Activated CD8-positive, alpha-beta memory T cell treated with anti-CD3 and anti-CD28 coated beads for 36 hours (primary cell): ENCODE results near the gene KMT2E. TPM values are rescaled to one million over a fixed set of nuclear protein-coding genes. Genes with fewer than 3 reads are reported as not detected.

Source experiments
- CTCF ChIA-PET: fragments of 350-600 bp; sonication (Branson Sonifier 250); formaldehyde crosslinking; loops from one replicate; lab custom pipeline; 2021; ENCODE audit warnings: antibody characterized with exemption; lab: Charles Lee
- POLR2A ChIA-PET: fragments of 350-600 bp; sonication (Branson Sonifier 250); formaldehyde crosslinking; loops from one replicate; lab custom pipeline; 2021; ENCODE audit warnings: antibody characterized with exemption; lab: Charles Lee
- total RNA-seq, 2 experiments: library from RNA; stranded (reverse); gene quantifications; one replicate each; pipeline ENCODE4 v1.2.3, GENCODE V29; 2021

KMT2E gene
- total RNA-seq, 2 experiments from 2014 or later: 79.1 to 79.3 TPM

- CTCF ChIA-PET: no interaction called here
- POLR2A ChIA-PET: no interaction called here
Observed at GRCh38 chr7:105035349-105035748, 21.3 kb downstream of the KMT2E start.

- CTCF ChIA-PET: no interaction called here
- POLR2A ChIA-PET: no interaction called here
Observed at GRCh38 chr7:105036217-105037168, 22.5 kb downstream of the KMT2E start.

- ChIA-PET CTCF (interaction anchor here (0.9 kb wide), 1 partner anchor 12 kb away, joined by 3 read pairs; no protein-coding TSS in a partner anchor), POLR2A (no interaction called here)
Observed at GRCh38 chr7:105037319-105037718, 23.3 kb downstream of the KMT2E start.

- ChIA-PET CTCF (no interaction called here), POLR2A (no interaction called here)
Observed at GRCh38 chr7:105044449-105045070, 30.6 kb downstream of the KMT2E start.

GRCh38 chr7:105046414-105046813 is 32.4 kb downstream of the KMT2E start:
- CTCF ChIA-PET: no interaction called here
- POLR2A ChIA-PET: no interaction called here

- ChIA-PET CTCF (no interaction called here), POLR2A (no interaction called here)
Observed at GRCh38 chr7:105047932-105048331, 33.9 kb downstream of the KMT2E start.

GRCh38 chr7:105050493-105050892 is 36.5 kb downstream of the KMT2E start:
- ChIA-PET POLR2A (interaction anchor here (0.7 kb wide), 1 partner anchor 77 kb away, joined by 3 read pairs; no protein-coding TSS in a partner anchor), CTCF (interaction anchor here (1.0 kb wide), 1 partner anchor 10 kb away, joined by 3 read pairs; no protein-coding TSS in a partner anchor)

GRCh38 chr7:105050899-105051298 is 36.9 kb downstream of the KMT2E start:
- CTCF ChIA-PET: interaction anchor here (1.8 kb wide), 1 partner anchor 22 kb away, joined by 4 read pairs; no protein-coding TSS in a partner anchor
- POLR2A ChIA-PET: interaction anchor here (0.7 kb wide), 1 partner anchor 78 kb away, joined by 3 read pairs; no protein-coding TSS in a partner anchor

GRCh38 chr7:105055084-105055483 is 41.1 kb downstream of the KMT2E start:
- POLR2A ChIA-PET: no interaction called here

GRCh38 chr7:105055621-105056020 is 41.6 kb downstream of the KMT2E start:
- POLR2A ChIA-PET: no interaction called here
- CTCF ChIA-PET: interaction anchor here (0.7 kb wide), 1 partner anchor 72 kb away, joined by 3 read pairs; no protein-coding TSS in a partner anchor

More at GRCh38 chr7:105055084-105055483, 41.1 kb downstream of the KMT2E start:
- CTCF ChIA-PET: interaction anchor here (0.7 to 1.1 kb wide), 2 partner anchors 34 to 72 kb away, joined by 3 read pairs; no protein-coding TSS in a partner anchor

GRCh38 chr7:105057472-105057871 is 43.5 kb downstream of the KMT2E start:
- ChIA-PET POLR2A (no interaction called here), CTCF (interaction anchor here (0.6 to 0.7 kb wide), 2 partner anchors 17 to 30 kb away, joined by 3 to 4 read pairs; no protein-coding TSS in a partner anchor)

GRCh38 chr7:105060437-105060836 is 46.4 kb downstream of the KMT2E start:
- ChIA-PET POLR2A (no interaction called here), CTCF (no interaction called here)

- POLR2A ChIA-PET: no interaction called here
- CTCF ChIA-PET: interaction anchor here (0.9 kb wide), 1 partner anchor 80 kb away, joined by 3 read pairs; no protein-coding TSS in a partner anchor
Observed at GRCh38 chr7:105060923-105061322, 46.9 kb downstream of the KMT2E start.

GRCh38 chr7:105065104-105065503 is 51.1 kb downstream of the KMT2E start:
- CTCF ChIA-PET: no interaction called here
- POLR2A ChIA-PET: no interaction called here

- ChIA-PET POLR2A (no interaction called here), CTCF (no interaction called here)
Observed at GRCh38 chr7:105067691-105068090, 53.7 kb downstream of the KMT2E start.

- POLR2A ChIA-PET: no interaction called here
- CTCF ChIA-PET: no interaction called here
Observed at GRCh38 chr7:105068886-105069285, 54.9 kb downstream of the KMT2E start.

- CTCF ChIA-PET: interaction anchor here (1.0 kb wide), 1 partner anchor 21 kb away, joined by 3 read pairs; no protein-coding TSS in a partner anchor
- POLR2A ChIA-PET: no interaction called here
Observed at GRCh38 chr7:105073143-105073542, 59.1 kb downstream of the KMT2E start.

GRCh38 chr7:105079348-105079747 is 65.3 kb downstream of the KMT2E start:
- ChIA-PET CTCF (no interaction called here), POLR2A (no interaction called here)

- ChIA-PET POLR2A (no interaction called here), CTCF (no interaction called here)
Observed at GRCh38 chr7:105084581-105084980, 70.6 kb downstream of the KMT2E start.

- CTCF ChIA-PET: interaction anchor here (1.1 kb wide), 1 partner anchor 30 kb away, joined by 3 read pairs; no protein-coding TSS in a partner anchor
- POLR2A ChIA-PET: no interaction called here
Observed at GRCh38 chr7:105086850-105087249, 72.8 kb downstream of the KMT2E start.
